Measurements from ENCODE around the gene CHCHD6.
A peak's percentile ranks its signal among the peaks of the same experiment; 100 is the strongest.

Gene CHCHD6

GRCh38 chr3:126872701-126873342, 168.8 kb downstream of the CHCHD6 start:
- no peak for DNase-seq

- no peak for DNase-seq
Observed at GRCh38 chr3:126873416-126873815, 169.4 kb downstream of the CHCHD6 start.

- no peak for DNase-seq
Observed at GRCh38 chr3:126878664-126879063, 174.6 kb downstream of the CHCHD6 start.

DNA sequence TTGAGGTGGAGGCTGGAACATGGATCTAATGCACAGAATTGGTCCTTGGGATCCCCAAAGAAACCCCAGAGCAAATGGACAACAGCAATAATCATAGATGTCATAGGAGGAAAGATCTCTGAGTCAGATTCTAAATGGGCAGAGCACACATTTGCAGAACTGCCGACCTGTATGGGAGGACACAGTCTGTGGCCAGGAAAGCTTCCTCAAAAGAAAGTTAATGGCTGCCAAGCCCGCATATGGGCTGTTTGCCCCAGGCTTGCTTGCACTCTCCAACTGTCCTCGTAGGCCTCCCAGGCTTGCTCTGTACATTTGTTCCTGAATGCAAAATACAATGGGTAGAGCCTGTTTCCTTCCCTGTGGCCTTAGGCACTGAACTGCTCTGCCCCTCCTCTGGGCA, 176.9 kb downstream of the CHCHD6 start:
- DNase-seq, result no peak

DNA sequence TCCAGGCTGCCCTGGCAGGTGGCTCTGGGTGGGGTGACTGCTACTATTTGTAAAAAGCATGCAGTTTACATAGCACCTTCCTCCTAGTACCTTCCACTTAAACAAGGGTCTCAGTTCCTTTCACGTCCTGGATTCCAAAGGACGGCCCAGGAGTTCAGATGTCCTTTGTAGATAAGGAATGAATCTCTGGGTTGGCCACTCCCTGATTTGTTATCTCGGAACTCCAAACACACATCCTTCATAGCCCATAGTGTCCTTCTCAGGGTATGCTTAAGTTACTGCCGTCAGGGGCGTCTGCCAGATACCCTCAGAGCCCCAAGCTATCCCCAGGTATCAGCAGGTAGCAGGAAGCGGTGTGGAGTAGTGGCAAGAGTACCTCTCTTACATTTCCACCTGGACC, 177.8 kb downstream of the CHCHD6 start:
- DNase-seq, result no peak

DNA sequence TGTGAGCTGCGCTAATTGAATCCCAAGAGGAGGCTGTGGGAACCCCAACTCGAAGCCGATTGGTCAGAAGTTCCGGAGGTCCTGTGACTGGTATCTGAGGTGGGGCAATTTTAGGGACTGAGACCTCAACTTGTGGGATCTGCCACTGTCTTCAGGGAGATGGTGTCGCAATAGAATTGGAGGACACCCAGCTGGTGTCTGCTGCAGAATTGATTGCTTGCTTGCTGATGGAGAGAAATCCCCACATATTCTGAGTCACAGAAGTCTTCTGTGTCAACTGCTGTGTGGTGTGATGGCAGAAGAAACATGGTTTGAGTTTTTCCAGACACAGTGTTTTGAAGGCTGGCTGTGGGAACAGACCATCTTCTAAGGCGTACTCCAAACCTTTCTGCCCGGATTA, 179.2 kb downstream of the CHCHD6 start:
- no peak for DNase-seq

DNA sequence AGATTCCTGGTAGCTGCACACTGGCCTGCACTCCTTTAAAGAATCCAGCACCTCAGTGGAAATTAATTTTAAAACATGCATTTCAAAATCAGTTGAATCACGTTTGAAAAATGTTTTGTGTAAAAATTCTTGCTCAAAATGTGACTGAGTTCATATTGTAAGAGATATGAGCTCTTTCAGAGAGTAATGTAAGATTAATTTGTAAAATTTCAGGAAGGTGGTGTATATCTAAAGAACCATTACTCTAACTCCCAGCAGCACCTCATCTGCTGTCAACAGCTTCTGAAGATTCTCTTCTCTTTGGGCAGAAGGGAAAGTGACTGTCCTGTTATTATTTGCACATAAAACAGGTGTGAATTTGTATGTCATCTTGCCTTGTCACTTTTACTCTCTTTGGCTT, 181.4 kb downstream of the CHCHD6 start:
- no peak for DNase-seq

DNA sequence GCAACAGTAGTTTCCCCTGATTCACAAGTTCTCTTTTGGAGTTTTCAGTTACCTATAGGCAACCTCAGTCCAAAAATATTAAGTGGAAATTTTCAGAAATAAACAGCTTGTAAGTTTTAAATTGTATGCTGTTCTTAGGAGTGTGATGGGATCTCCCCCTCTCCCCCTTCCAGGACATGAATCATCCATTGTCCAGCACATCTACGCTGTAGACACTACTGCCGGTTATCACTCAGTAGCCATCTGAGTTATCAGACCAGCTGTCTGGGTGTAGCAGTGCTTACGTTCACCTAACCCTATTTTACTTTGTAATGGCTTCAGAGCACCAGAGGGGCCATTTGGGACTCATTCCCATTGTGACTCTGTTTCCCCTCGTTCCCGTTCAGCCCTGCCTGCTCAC, 182.2 kb downstream of the CHCHD6 start:
- no peak for DNase-seq

DNA sequence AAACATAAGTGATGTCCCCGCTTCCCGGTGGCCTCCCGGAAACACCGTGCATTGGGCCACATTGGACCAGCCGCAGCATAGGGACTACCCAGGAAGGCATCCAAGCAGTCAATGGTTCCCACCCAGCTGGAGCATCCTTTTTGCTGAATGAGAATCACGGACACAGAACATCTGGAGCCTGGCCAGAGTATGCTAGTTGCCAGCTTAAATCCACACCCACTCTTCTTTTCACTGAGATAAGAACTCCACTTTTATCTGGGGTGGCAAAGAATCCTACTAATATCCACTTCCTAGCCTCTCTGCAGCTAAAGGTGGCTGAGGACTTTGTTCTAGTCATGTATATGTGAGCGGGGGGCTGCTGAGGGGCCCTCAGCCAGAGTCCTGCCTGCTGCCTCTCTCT, 183.6 kb downstream of the CHCHD6 start:
- DNase-seq, result no peak

- peak; percentile 51 for DNase-seq
Observed at GRCh38 chr3:126888186-126888760, 184.2 kb downstream of the CHCHD6 start.

DNA sequence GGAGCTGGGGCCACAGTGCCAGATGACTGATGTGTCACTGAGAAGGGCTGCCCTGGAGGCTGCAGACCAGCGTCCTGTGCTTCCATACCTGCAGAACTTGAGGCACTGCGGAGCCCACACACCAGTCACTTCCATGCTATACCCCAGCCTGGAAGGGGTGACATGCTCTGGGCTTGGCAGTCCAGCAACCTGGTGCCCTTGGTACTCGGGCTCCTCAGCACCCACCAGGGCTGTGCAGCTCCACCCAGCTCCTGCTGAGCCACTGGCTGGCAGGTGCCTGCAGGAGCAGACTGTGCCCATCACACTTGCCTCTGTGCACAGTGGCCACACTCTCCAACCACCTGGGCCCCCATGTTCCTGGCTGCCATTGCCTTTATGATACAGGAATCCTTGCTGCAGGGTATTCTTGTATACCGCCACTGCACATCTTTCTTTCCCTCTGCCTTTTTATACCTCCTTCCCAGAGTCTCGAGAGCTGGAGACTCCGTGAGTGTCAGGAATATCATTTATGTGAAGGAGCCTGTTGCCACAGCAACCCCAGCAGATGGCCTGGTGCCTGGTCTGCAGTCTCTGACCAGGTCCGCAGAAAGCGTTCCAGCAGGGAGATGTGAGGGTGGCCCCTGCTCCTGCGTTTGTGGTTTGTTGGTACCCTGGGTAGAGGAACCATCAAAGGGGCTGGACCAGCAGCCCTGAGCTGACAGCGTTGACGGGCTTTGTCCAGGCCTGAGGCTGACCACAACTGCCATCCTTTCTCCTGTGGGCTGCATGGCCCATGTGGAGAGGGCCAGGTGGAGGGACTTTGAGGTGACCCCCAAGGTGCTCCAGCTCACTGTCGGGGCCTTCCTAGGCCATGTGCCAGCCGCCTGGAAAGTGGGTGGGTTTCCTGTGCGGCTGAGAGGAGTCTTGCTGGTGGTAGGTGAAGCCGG, 185.5 kb downstream of the CHCHD6 start:
- DNase-seq, result no peak

GRCh38 chr3:126891141-126891540, 187.1 kb downstream of the CHCHD6 start:
- DNase-seq, result no peak

- no peak for DNase-seq
Observed at GRCh38 chr3:126891791-126892190, 187.8 kb downstream of the CHCHD6 start.

DNA sequence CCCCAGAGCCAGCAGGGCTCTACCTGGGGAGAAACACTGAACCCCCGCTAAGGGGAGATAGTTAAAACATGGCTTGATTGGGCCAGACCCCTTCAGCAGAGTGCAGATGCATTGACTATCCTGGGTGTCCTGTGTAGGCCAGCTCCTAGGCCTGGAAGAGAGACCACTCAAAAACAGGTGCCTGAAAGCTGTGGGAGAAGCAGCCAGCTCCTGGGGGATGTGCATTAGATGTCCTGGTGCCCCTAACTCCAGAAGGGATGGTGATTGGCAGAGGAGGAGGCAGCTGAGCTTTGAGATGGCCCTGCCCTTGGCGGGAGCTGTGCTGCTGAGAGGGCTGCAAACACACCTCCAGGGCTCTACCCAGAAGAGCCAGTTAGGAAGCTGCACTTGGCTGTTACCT, 189.6 kb downstream of the CHCHD6 start:
- no peak for DNase-seq

- no peak for DNase-seq
Observed at GRCh38 chr3:126894475-126894874, 190.4 kb downstream of the CHCHD6 start.

- no peak for DNase-seq
Observed at GRCh38 chr3:126895178-126896066, 191.4 kb downstream of the CHCHD6 start.

GRCh38 chr3:126896067-126896441, 192.0 kb downstream of the CHCHD6 start:
- no peak for DNase-seq

- DNase-seq, result no peak
Observed at GRCh38 chr3:126896968-126897367, 192.9 kb downstream of the CHCHD6 start.

DNA sequence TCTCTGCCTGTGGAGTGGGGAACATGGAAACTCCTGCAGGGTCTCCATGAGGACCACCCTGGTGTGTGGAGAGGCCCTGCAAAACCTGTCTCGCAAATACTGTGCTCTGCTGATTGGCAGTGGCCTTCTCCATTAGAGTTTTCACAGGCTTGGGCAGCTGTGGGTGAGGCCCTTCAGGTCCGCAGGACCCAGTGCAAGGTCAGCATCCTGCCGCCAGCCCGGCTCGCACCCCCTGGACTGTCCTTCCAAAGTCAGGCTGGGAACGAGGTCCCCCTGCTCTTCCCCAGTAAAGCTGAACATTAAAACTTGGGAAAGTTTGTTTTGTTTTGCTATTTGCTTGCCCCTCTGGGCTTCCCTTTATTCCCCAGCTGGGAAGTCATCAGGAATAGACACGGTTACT, 193.9 kb downstream of the CHCHD6 start:
- no peak for DNase-seq

GRCh38 chr3:126900859-126901540, 197.0 kb downstream of the CHCHD6 start:
- DNase-seq, result no peak

DNA sequence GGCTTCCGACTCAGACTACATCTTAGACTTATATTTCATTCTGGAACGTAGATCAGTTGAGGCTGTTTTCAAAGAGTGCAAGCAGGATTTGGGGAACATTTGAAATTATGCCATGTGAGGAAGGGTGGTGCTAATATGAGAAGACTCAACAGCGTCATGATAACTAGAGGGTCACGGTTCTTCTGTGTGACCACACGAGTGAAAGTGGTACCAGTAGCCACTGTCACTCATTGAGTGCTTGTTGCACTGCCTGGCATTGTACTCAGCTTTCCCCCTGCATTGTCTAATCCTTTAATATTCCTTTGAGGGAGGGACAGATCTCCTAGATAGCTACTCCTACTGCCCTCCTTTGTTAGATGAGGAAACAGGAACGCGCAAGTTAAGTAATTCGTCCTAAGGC, 197.6 kb downstream of the CHCHD6 start:
- no peak for DNase-seq

- no peak for DNase-seq
Observed at GRCh38 chr3:126903521-126903920, 199.5 kb downstream of the CHCHD6 start.
